H1 (cell line): ENCODE data around the gene KCNIP3. TPM values are rescaled to one million over a fixed set of nuclear protein-coding genes. Genes with fewer than 3 reads are reported as not detected.

Experiments
- CTCF ChIA-PET: fragments of 300-600 bp; sonication (Branson Sonifier 250); formaldehyde crosslinking; loops from one replicate; lab custom pipeline; 2021; ENCODE audit not compliant: partially characterized antibody; lab: Charles Lee
- POLR2A ChIA-PET: fragments of 300-600 bp; sonication (Branson Sonifier 250); formaldehyde crosslinking; loops from one replicate; lab custom pipeline; 2021; ENCODE audit warnings: inconsistent platforms; ENCODE audit not compliant: partially characterized antibody; lab: Charles Lee
- DNase-seq, 2 experiments: peaks; one replicate each; pipeline versions ENCODE4 v3.0.0 to v3.0.0-alpha.2; 2010 to 2022; ENCODE audit warnings: low spot score in 2 of 2, low read depth in 1 of 2, mixed read lengths in 1 of 2
- FAIRE-seq: peaks from 2 replicates; lab custom pipeline; 2011; peaks lifted over from hg19 to GRCh38; lab: Jason Lieb, UNC
- H2AFZ ChIP-seq: 2 replicates; pipeline ENCODE4 v1.8.1; 2012; ENCODE audit warnings: low read length, inconsistent platforms
- H2AK5ac ChIP-seq: 2 replicates; pipeline ENCODE4 v1.6.1; 2013; ENCODE audit warnings: low read depth, low read length
- H2BK120ac ChIP-seq: replicated peaks from 2 replicates; pipeline ENCODE3; 2013; ENCODE audit warnings: low read depth, low read length, inconsistent platforms
- H2BK12ac ChIP-seq: 2 replicates; pipeline ENCODE4 v1.6.1; 2013; ENCODE audit warnings: low read depth, low read length
- H2BK15ac ChIP-seq: 2 replicates; pipeline ENCODE4 v1.6.1; 2013; ENCODE audit warnings: low read length
- H2BK20ac ChIP-seq: 2 replicates; pipeline ENCODE4 v1.6.1; 2013; ENCODE audit warnings: low read length
- H2BK5ac ChIP-seq: 2 replicates; pipeline ENCODE4 v1.6.1; 2013; ENCODE audit warnings: low read depth, low read length
- H3K14ac ChIP-seq: 2 replicates; pipeline ENCODE4 v1.6.1; 2013; ENCODE audit warnings: inconsistent platforms; ENCODE audit not compliant: insufficient read length
- H3K18ac ChIP-seq: 2 replicates; pipeline ENCODE4 v1.6.1; 2013; ENCODE audit warnings: low read length; ENCODE audit errors: extremely low read depth
- H3K23ac ChIP-seq: 2 replicates; pipeline ENCODE4 v1.6.1; 2013; ENCODE audit warnings: inconsistent platforms; ENCODE audit not compliant: insufficient read length
- H3K23me2 ChIP-seq: 2 replicates; pipeline ENCODE4 v1.6.1; 2013; ENCODE audit warnings: low read depth, low read length
- H3K27ac ChIP-seq: 2 replicates; pipeline ENCODE4 v1.6.1; 2011; ENCODE audit warnings: low read depth, low read length, inconsistent platforms
- H3K27me3 ChIP-seq, 4 experiments: replicated peaks in 1 of 4; 1 replicate in 1 of 4; 2 replicates in 3 of 4; pipeline versions ENCODE4 v1.6.1 to v1.8.1; 2011 to 2013; ENCODE audit warnings: low read length in 3 of 4, mild to moderate bottlenecking in 3 of 4, inconsistent platforms in 2 of 4, mixed read lengths in 2 of 4, moderate library complexity in 1 of 4; ENCODE audit not compliant: control insufficient read depth in 3 of 4, insufficient read depth in 3 of 4; ENCODE audit errors: extremely low read depth in 1 of 4
- H3K36me3 ChIP-seq, 4 experiments: 2 replicates each; pipeline versions ENCODE4 v1.6.1 to v1.8.1; 2011 to 2013; ENCODE audit warnings: mild to moderate bottlenecking in 4 of 4, low read length in 3 of 4, moderate library complexity in 2 of 4, control low read depth in 1 of 4, inconsistent platforms in 1 of 4; ENCODE audit not compliant: insufficient read depth in 4 of 4, control insufficient read depth in 2 of 4
- H3K4ac ChIP-seq: replicated peaks from 2 replicates; pipeline ENCODE3; 2013; ENCODE audit warnings: low read length, low read depth, mixed read lengths, inconsistent platforms; ENCODE audit not compliant: insufficient read length
- H3K4me1 ChIP-seq, 4 experiments: replicated peaks in 1 of 4; 1 replicate in 1 of 4; 2 replicates in 3 of 4; pipeline versions ENCODE4 v1.6.1 to v1.8.1; 2011 to 2013; ENCODE audit warnings: low read length in 3 of 4, inconsistent platforms in 2 of 4, mixed read lengths in 1 of 4; ENCODE audit not compliant: insufficient read depth in 4 of 4, control insufficient read depth in 3 of 4
- H3K4me2 ChIP-seq, 2 experiments: 2 replicates each; pipeline versions ENCODE4 v1.6.1 to v1.8.1; 2011 to 2013; ENCODE audit warnings: low read depth in 2 of 2, low read length in 2 of 2, control low read depth in 1 of 2, inconsistent platforms in 1 of 2, mild to moderate bottlenecking in 1 of 2; ENCODE audit not compliant: insufficient read depth in 1 of 2
- H3K4me3 ChIP-seq, 4 experiments: fragments of 200-600, 300-600 bp in 1 of 4; sonication (generic), shearing (Covaris generic), sonication (Bioruptor Twin) in 1 of 4; 2 replicates each; pipeline versions ENCODE4 v1.5.1 to v1.8.1; 2011 to 2016; ENCODE audit warnings: low read length in 4 of 4, low read depth in 3 of 4, control low read depth in 2 of 4, inconsistent platforms in 2 of 4, mild to moderate bottlenecking in 2 of 4, mixed read lengths in 1 of 4, moderate library complexity in 1 of 4; ENCODE audit not compliant: insufficient read depth in 2 of 4; ENCODE audit errors: extremely low read depth in 1 of 4
- H3K56ac ChIP-seq: replicated peaks from 2 replicates; pipeline ENCODE3; 2013; ENCODE audit warnings: low read depth, mild to moderate bottlenecking, mixed read lengths, low read length, inconsistent platforms; ENCODE audit not compliant: insufficient read length
- H3K79me1 ChIP-seq: 2 replicates; pipeline ENCODE4 v1.6.1; 2013; ENCODE audit warnings: low read depth, low read length, control low read depth
- H3K79me2 ChIP-seq, 2 experiments: 2 replicates each; pipeline versions ENCODE4 v1.6.1 to v1.8.1; 2012 to 2013; ENCODE audit warnings: low read length in 2 of 2, mild to moderate bottlenecking in 2 of 2, inconsistent platforms in 1 of 2; ENCODE audit not compliant: insufficient read depth in 2 of 2, control insufficient read depth in 1 of 2
- H3K9ac ChIP-seq, 4 experiments: replicated peaks in 1 of 4; 1 replicate in 1 of 4; 2 replicates in 3 of 4; pipeline versions ENCODE4 v1.6.1 to v1.8.1; 2011 to 2013; ENCODE audit warnings: low read depth in 3 of 4, low read length in 3 of 4, control low read depth in 2 of 4, mild to moderate bottlenecking in 2 of 4, moderate library complexity in 2 of 4, inconsistent platforms in 1 of 4; ENCODE audit errors: extremely low read depth in 1 of 4
- H3K9me3 ChIP-seq, 2 experiments: 2 replicates each; pipeline versions ENCODE4 v1.6.1 to v1.8.1; 2012 to 2013; ENCODE audit warnings: mild to moderate bottlenecking in 2 of 2, moderate library complexity in 2 of 2, control low read depth in 1 of 2, inconsistent platforms in 1 of 2, low read depth in 1 of 2, low read length in 1 of 2, mixed read lengths in 1 of 2; ENCODE audit not compliant: insufficient read depth in 2 of 2
- H4K20me1 ChIP-seq, 2 experiments: replicated peaks in 1 of 2; 2 replicates each; pipeline versions ENCODE3 to v1.8.1; 2011 to 2013; ENCODE audit warnings: inconsistent platforms in 2 of 2, low read length in 2 of 2, mild to moderate bottlenecking in 1 of 2; ENCODE audit not compliant: insufficient read depth in 2 of 2, control insufficient read depth in 1 of 2
- H4K5ac ChIP-seq: 2 replicates; pipeline ENCODE4 v1.6.1; 2013; ENCODE audit warnings: low read length, low read depth, mixed read lengths, inconsistent platforms; ENCODE audit not compliant: insufficient read length
- H4K8ac ChIP-seq: 2 replicates; pipeline ENCODE4 v1.8.0; 2013; ENCODE audit warnings: mild to moderate bottlenecking, moderate library complexity, low read length, inconsistent platforms; ENCODE audit not compliant: insufficient read depth; ENCODE audit errors: extremely low read depth
- H4K91ac ChIP-seq: replicated peaks from 2 replicates; pipeline ENCODE3; 2013; ENCODE audit warnings: low read length, mixed read lengths, inconsistent platforms; ENCODE audit not compliant: insufficient read length
- ASH2L ChIP-seq: fragments of 200-600, 300-600 bp; sonication (generic); IDR thresholded peaks from one replicate; pipeline ENCODE4 v1.7.1; 2017; ENCODE audit warnings: low read length
- BRCA1 ChIP-seq: IDR thresholded peaks from 2 replicates; pipeline ENCODE4 v1.6.1; 2012; ENCODE audit warnings: low read depth, low read length, improper control_type of control experiment
- YY1 ChIP-seq: IDR thresholded peaks from 2 replicates; pipeline ENCODE4 v1.6.1; 2011; ENCODE audit warnings: low read depth, mild to moderate bottlenecking, low read length
- WGBS, 2 experiments: shearing (Covaris generic) in 1 of 2; methylation state at CpG; one replicate each; pipeline versions ENCODE4 v1.1.6 to v1.1.7; 2013 to 2015; ENCODE audit warnings: low lambda C conversion rate in 2 of 2, mixed read lengths in 2 of 2, inconsistent platforms in 1 of 2, low coverage in 1 of 2, missing lambda C conversion rate in 1 of 2; ENCODE audit not compliant: insufficient replicate concordance in 2 of 2, insufficient coverage in 1 of 2, insufficient read length in 1 of 2; ENCODE audit errors: extremely low coverage in 1 of 2, missing lambda C conversion rate in 1 of 2; 5-methylcytosine and 5-hydroxymethylcytosine counted together
- polyA plus RNA-seq, 7 experiments: library from polyadenylated mRNA; depleted of rRNA in 3 of 7; stranded (reverse) in 5 of 7; unstranded in 2 of 7; fragments of >200 nt in 5 of 7; fragments of 200-250 nt in 2 of 7; gene quantifications; 1 replicate in 5 of 7; 2 replicates in 1 of 7; 4 replicates in 1 of 7; pipeline versions ENCODE4 v1.2.1 to v1.2.3, GENCODE V29; 2011 to 2013; ENCODE audit warnings: missing spikeins in 2 of 7, mixed read lengths in 2 of 7
- total RNA-seq: library from RNA; stranded (reverse); fragmentation: NEBNext Ultra II Directional; extraction: Animal tissue kit (Norgen Biotek cat#: 25700); gene quantifications from 2 replicates; pipeline ENCODE4 v1.2.1, GENCODE V29; 2021

KCNIP3 gene
- total and polyA plus RNA-seq, 2 of the 8 experiments (the other 6 are each of a cell fraction or from before 2014, with no cell fraction given), result 0.33 to 1.9 TPM

- WGBS, 2 experiments, result 77% methylated on average over 4 of the region's 12 CpGs; no CpG with 5 or more reads in 1 of the 2 experiments
- DNase-seq (no peak), FAIRE-seq (no peak)
- Histone ChIP-seq H3K4me3 (no peak overlapping the region), H3K4ac (no peak overlapping the region), H2BK20ac (no peak overlapping the region), H4K91ac (no peak overlapping the region), H4K20me1 (no peaks in the 10 kb centered on the region), H3K9me3 (peaks cover 61 to 98% of the 10 kb centered on the region in 2 experiments), H3K23ac (no peak overlapping the region), H2BK5ac (no peak overlapping the region), H4K5ac (no peak overlapping the region), H3K56ac (no peak overlapping the region), H3K79me2 (no peaks in the 10 kb centered on the region), H3K27ac (no peak overlapping the region), H2BK15ac (no peak overlapping the region), H3K4me1 (peaks cover 0 to 33% (median 2%) of the 10 kb centered on the region in 4 experiments; a peak in 3 of 7 replicates), H4K8ac (no peak overlapping the region; the same call in 1 of the 2 replicates)
- POLR2A ChIA-PET, result no interaction called here
- TF ChIP-seq YY1, result no peak
- TF ChIP-seq ASH2L, result no peak
- TF ChIP-seq BRCA1, result no peak
- TF ChIP-seq, all 59 proteins: peak for 0
- no peaks in the 10 kb centered on the region for H3K36me3 ChIP-seq
- CTCF ChIA-PET, result no interaction called here
- H3K27me3 ChIP-seq, result no peaks in the 10 kb centered on the region
- H3K14ac ChIP-seq, result no peak overlapping the region
- H3K9ac ChIP-seq, result no peak overlapping the region
- H3K18ac ChIP-seq, result no peak overlapping the region
- no peak overlapping the region for H2BK12ac ChIP-seq
- H2AK5ac ChIP-seq, result no peak overlapping the region
- no peaks in the 10 kb centered on the region for H3K79me1 ChIP-seq
- H3K23me2 ChIP-seq, result no peaks in the 10 kb centered on the region
- H3K4me2 ChIP-seq, result no peak overlapping the region
- H2BK120ac ChIP-seq, result no peak overlapping the region
- no peak overlapping the region for H2AFZ ChIP-seq
Measured at GRCh38 chr2:95278637-95279225, 18.4 kb upstream of the KCNIP3 start.
